ENCODE measurements around the gene STAC2. TPM values are rescaled to one million over a fixed set of nuclear protein-coding genes. Genes with fewer than 3 reads are reported as not detected.
A peak's percentile ranks its signal among the peaks of the same experiment; 100 is the strongest.

Gene STAC2
- total RNA-seq, 4 donors from 2014 or later: 0.20 to 0.30 TPM; not detected in 2

- WGBS, 2 donors: 41 to 47% methylated on average over 6 of the region's 6 CpGs
- TF ChIP-seq CTCF (IDR thresholded peaks at IDR 0.05) (peak; percentile 88 to 95 (median 93)), EP300 (IDR thresholded peaks at IDR 0.05) (no peak)
- H3K36me3 ChIP-seq: no peaks in the 10 kb centered on the region
- H3K4me3 ChIP-seq: no peak overlapping the region
- peaks cover 0 to 8% (median 2%) of the 10 kb centered on the region in 4 donors for H3K4me1 ChIP-seq
- H3K9me3 ChIP-seq: no peaks in the 10 kb centered on the region
- peak; percentile 87 to 96 for DNase-seq (ENCODE audit: low spot score in 2 of 2)
- H3K27me3 ChIP-seq: peaks cover 0 to 3% of the 10 kb centered on the region in 2 donors
- no peak overlapping the region for H3K27ac ChIP-seq
Observed at GRCh38 chr17:39244600-39245570, 19.1 kb upstream of the STAC2 start.

GRCh38 chr17:39244016-39244599, 18.4 kb upstream of the STAC2 start:
- no peak for DNase-seq (ENCODE audit: low spot score in 2 of 2)
- peaks cover 0 to 8% (median 2%) of the 10 kb centered on the region in 4 donors for H3K4me1 ChIP-seq
- H3K27me3 ChIP-seq: peaks cover 0 to 11% of the 10 kb centered on the region in 2 donors
- no peak overlapping the region for H3K4me3 ChIP-seq
- no peak overlapping the region for H3K27ac ChIP-seq
- WGBS, 2 donors: 36% methylated on average over 11 of the region's 11 CpGs
- no peaks in the 10 kb centered on the region for H3K9me3 ChIP-seq
- no peak for TF ChIP-seq POLR2A (IDR thresholded peaks at IDR 0.05)
- TF ChIP-seq EP300 (IDR thresholded peaks at IDR 0.05): no peak
- no peak for TF ChIP-seq CTCF (IDR thresholded peaks at IDR 0.05)
- no peaks in the 10 kb centered on the region for H3K36me3 ChIP-seq

- peaks cover 0 to 19% of the 10 kb centered on the region in 2 donors for H3K27me3 ChIP-seq
- 87 to 88% methylated on average over 5 to 8 of the region's 8 CpGs for WGBS, 2 donors
- TF ChIP-seq CTCF (IDR thresholded peaks at IDR 0.05) (no peak), POLR2A (IDR thresholded peaks at IDR 0.05) (no peak), EP300 (IDR thresholded peaks at IDR 0.05) (no peak)
Observed at GRCh38 chr17:39243155-39243554, 17.4 kb upstream of the STAC2 start.

GRCh38 chr17:39240631-39241030, 14.9 kb upstream of the STAC2 start:
- WGBS, 2 donors: 85 to 91% methylated on average over 5 of the region's 5 CpGs
- Histone ChIP-seq H3K27ac (no peak overlapping the region), H3K9me3 (no peaks in the 10 kb centered on the region), H3K4me1 (peaks cover 0 to 8% (median 2%) of the 10 kb centered on the region in 4 donors), H3K4me3 (no peak overlapping the region), H3K27me3 (peaks cover 0 to 42% of the 10 kb centered on the region in 2 donors), H3K36me3 (no peaks in the 10 kb centered on the region)
- no peak for DNase-seq (ENCODE audit: low spot score in 2 of 2)
- no peak for TF ChIP-seq EP300 (IDR thresholded peaks at IDR 0.05)
- no peak for TF ChIP-seq POLR2A (IDR thresholded peaks at IDR 0.05)
- TF ChIP-seq CTCF (IDR thresholded peaks at IDR 0.05): no peak

More at GRCh38 chr17:39243155-39243554, 17.4 kb upstream of the STAC2 start:
- no peak overlapping the region for H3K27ac ChIP-seq
- no peaks in the 10 kb centered on the region for H3K9me3 ChIP-seq
- DNase-seq (ENCODE audit: low spot score in 2 of 2): no peak
- H3K36me3 ChIP-seq: no peaks in the 10 kb centered on the region
- H3K4me3 ChIP-seq: no peak overlapping the region
- H3K4me1 ChIP-seq: peaks cover 0 to 8% (median 2%) of the 10 kb centered on the region in 4 donors
